ENCODE data around the gene PSMC3IP. TPM values are rescaled to one million over a fixed set of nuclear protein-coding genes. Genes with fewer than 3 reads are reported as not detected.

The PSMC3IP gene
- total RNA-seq, 2 donors from 2014 or later: 2.1 TPM; not detected in 1

GRCh38 chr17:42609182-42609813 lies 31.8 kb upstream of the PSMC3IP start, which contains the start of the genes RETREG3 and TUBG1:
TSS of gene RETREG3 (minus strand) at chr17:42609374. CDS start at chr17:42609324, 50 bp downstream.
TSS of gene TUBG1 (plus strand) at chr17:42609683. CDS start at chr17:42609738, 55 bp downstream.
- WGBS, 2 donors: 0 to 1% methylated on average over 6 to 60 of the region's 66 CpGs
- Histone ChIP-seq H3K36me3 (replicated peaks in 1 of 2; ENCODE audit: insufficient read depth in 1 of 2, low read depth in 2 of 2) (peaks cover 17 to 18% of the 10 kb centered on the region in 2 donors), H3K9me3 (no peaks in the 10 kb centered on the region), H3K4me1 (peaks cover 42% of the 10 kb centered on the region), H3K27me3 (no peaks in the 10 kb centered on the region), H3K4me3 (peak within 1 kb of the TSS; percentile 74 to 91), H3K27ac (peak within 1 kb of the TSS; percentile 80 to 93 (median 86))
- TF ChIP-seq CTCF (IDR thresholded peaks at IDR 0.05) (peak in 5 of 7 experiments; percentile 13 to 57 (median 50)), POLR2A (IDR thresholded peaks at IDR 0.05) (peak; percentile 67 to 90 (median 86))
- DNase-seq: peak; percentile 99
- intact Hi-C loops (cut with DNase I): no loop called here
- ATAC-seq: peak; percentile 95

GRCh38 chr17:42608305-42609181 lies 31.0 kb upstream of the PSMC3IP start:
- peaks cover 12% of the 10 kb centered on the region in 2 donors for H3K36me3 ChIP-seq (replicated peaks in 1 of 2; ENCODE audit: insufficient read depth in 1 of 2, low read depth in 2 of 2)
- H3K27me3 ChIP-seq: no peaks in the 10 kb centered on the region
- peak overlapping the region; percentile 80 to 93 (median 86) for H3K27ac ChIP-seq
- H3K4me3 ChIP-seq: peak overlapping the region; percentile 74 to 91
- ATAC-seq (peak; percentile 54), DNase-seq (no peak)
- WGBS, 2 donors: 0% methylated on average over 24 to 29 of the region's 30 CpGs
- H3K9me3 ChIP-seq: no peaks in the 10 kb centered on the region
- intact Hi-C loops (cut with DNase I): no loop called here
- TF ChIP-seq POLR2A (IDR thresholded peaks at IDR 0.05) (no peak), CTCF (IDR thresholded peaks at IDR 0.05) (no peak)
- H3K4me1 ChIP-seq: peaks cover 42% of the 10 kb centered on the region

GRCh38 chr17:42607769-42608168 lies 30.2 kb upstream of the PSMC3IP start:
- Histone ChIP-seq H3K27me3 (no peaks in the 10 kb centered on the region), H3K4me1 (peaks cover 42% of the 10 kb centered on the region), H3K4me3 (no peak overlapping the region), H3K36me3 (replicated peaks in 1 of 2; ENCODE audit: insufficient read depth in 1 of 2, low read depth in 2 of 2) (peaks cover 5 to 6% of the 10 kb centered on the region in 2 donors), H3K27ac (peak overlapping the region in 1 of 4 donors; percentile 90), H3K9me3 (no peaks in the 10 kb centered on the region)
- 30 to 38% methylated on average over 3 of the region's 3 CpGs for WGBS, 2 donors
- ATAC-seq (no peak), DNase-seq (no peak)
- intact Hi-C loops (cut with DNase I): no loop called here
- no peak for TF ChIP-seq CTCF (IDR thresholded peaks at IDR 0.05)
- no peak for TF ChIP-seq POLR2A (IDR thresholded peaks at IDR 0.05)

- peaks cover 35% of the 10 kb centered on the region for H3K4me1 ChIP-seq
- TF ChIP-seq POLR2A (IDR thresholded peaks at IDR 0.05) (no peak), CTCF (IDR thresholded peaks at IDR 0.05) (no peak)
- DNase-seq (no peak), ATAC-seq (no peak)
- H3K36me3 ChIP-seq (replicated peaks in 1 of 2; ENCODE audit: insufficient read depth in 1 of 2, low read depth in 2 of 2): no peaks in the 10 kb centered on the region
- no peak overlapping the region for H3K27ac ChIP-seq
- no peaks in the 10 kb centered on the region for H3K9me3 ChIP-seq
- WGBS, 2 donors: 85 to 90% methylated on average over 7 of the region's 7 CpGs
- intact Hi-C loops (cut with DNase I): no loop called here
- no peak overlapping the region for H3K4me3 ChIP-seq
- H3K27me3 ChIP-seq: no peaks in the 10 kb centered on the region
Measured at GRCh38 chr17:42603318-42603717, 25.8 kb upstream of the PSMC3IP start.

Measured in body of pancreas (tissue), 4 donors.